Stimulated activated CD4-positive, alpha-beta T cell treated with anti-CD3 and anti-CD28 coated beads, Interleukin-15, amount 100 ng/mL, for 1 hour (primary cell): ENCODE results near the gene RBM38.
A peak's percentile ranks its signal among the peaks of the same experiment; 100 is the strongest.

Experiments
- DNase-seq, 2 donors: peaks; one replicate each; pipeline ENCODE4 v3.0.0-alpha.2; 2020; ENCODE audit warnings: low read depth in 1 of 2, low spot score in 1 of 2

Gene RBM38

GRCh38 chr20:57389695-57390603, 1.2 kb upstream of the RBM38 start:
- DNase-seq: peak in 1 of 2 donors; percentile 58

DNA sequence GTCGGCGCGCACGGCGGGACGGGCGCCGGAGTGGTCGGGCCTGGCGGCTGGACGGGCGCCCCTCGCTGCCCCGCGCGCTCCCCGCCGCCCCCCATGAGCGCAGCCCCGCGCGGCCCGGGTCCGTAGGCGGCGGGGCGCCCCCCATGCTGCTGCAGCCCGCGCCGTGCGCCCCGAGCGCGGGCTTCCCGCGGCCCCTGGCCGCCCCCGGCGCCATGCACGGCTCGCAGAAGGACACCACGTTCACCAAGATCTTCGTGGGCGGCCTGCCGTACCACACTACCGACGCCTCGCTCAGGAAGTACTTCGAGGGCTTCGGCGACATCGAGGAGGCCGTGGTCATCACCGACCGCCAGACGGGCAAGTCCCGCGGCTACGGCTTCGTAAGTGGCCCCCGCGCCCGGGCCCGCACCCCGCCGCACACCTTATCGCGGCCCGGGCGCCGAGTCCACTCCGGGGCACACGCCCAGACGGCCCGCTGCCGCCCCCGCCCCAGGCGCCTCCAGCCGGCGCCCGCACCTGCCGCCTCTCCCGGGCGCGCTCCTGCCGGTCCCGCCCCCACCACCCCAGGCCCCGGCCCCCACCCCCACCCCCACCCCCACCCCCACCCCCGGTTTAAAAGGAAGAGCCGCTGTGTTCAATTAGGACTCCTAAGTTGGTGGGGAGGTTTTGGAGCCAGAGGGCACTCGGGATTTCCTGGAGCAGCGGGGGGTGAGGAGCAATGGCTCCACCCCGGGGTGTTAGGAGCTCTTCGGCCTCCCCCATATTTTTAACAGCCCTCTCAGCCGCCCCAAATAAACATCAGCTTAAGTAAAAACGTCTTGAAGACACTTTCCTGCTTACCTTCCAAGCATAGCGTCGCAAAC, 474 bp downstream of the RBM38 start:
- no peak for DNase-seq

DNA sequence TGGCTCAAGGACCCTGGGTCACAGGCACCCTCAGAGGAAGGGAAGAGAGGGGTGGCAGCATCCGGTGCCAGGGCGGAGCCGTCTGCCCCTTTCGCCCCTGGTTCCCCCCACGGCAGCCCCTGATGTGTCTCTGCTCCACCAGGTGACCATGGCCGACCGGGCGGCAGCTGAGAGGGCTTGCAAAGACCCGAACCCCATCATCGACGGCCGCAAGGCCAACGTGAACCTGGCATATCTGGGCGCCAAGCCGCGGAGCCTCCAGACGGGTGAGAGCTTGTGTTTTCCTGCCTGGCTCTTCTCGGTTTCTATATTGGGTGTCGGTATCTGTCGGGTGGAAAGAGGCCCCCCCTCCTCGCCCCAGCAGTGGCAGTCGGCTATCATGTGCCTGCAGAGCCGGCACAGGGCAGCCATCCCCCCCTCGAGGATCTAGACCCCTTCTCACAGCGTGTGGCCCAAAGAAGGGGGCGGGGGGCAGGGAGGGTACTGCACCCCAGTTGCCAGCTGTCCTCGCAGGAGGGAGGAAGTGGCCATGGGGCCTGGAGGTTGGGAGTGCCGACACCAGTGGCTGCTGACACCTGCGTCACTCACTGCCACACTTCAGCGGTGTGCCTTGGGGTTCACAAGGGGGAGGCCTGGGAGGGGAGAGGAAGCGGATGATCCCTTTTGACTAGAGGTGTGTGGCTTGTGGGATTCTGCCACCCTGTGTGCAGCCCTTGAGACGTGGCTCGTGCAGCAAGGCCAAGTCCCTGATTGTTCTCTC, 1.5 kb downstream of the RBM38 start:
- peak; percentile 49 to 62 for DNase-seq

GRCh38 chr20:57393321-57394120, 2.3 kb downstream of the RBM38 start:
- no peak for DNase-seq

GRCh38 chr20:57394121-57395082, 3.2 kb downstream of the RBM38 start:
- DNase-seq: no peak

DNA sequence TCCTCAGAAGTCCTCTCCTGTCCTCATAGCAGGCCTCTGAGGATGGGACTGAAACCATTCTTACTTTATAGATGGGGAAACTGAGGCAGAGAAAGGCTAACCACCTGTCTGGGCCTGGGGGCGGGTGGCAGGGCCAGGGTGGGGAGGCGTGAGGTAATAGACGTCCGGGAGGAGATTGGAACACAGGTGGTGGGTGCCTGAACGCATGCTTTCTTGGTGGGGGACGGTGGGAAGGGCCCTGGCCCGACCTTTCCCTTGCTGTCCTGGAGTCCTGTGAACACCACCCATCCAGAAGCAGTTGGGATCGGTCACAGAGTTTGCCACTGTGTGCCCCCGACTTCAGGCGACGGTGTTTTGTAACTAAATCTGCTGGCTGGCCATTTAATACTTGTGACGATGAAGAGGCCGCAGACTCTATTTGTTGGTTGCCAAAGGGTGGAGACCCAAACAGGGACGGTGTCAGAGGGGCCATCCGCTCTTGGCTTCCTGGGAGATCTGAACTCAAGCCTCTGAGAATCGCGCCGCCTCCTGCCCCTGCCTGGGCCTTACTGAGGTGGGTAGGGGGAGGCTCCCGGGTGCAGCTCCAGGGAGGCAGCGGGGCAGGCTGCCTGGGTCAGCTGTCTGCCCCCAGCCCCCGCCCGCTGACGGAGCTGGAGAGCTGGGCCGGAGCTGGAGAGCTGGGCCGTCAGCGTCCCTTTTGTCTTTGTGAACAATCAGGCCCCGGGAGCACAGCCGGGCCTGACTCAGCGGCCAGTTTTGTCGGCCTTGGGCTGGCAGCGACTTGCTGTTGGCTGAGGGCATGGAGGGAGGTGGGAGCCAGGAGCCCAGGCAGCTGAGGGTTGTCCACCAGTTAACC, 4.1 kb downstream of the RBM38 start:
- DNase-seq: no peak

GRCh38 chr20:57396212-57396983, 5.2 kb downstream of the RBM38 start:
- DNase-seq: no peak

DNA sequence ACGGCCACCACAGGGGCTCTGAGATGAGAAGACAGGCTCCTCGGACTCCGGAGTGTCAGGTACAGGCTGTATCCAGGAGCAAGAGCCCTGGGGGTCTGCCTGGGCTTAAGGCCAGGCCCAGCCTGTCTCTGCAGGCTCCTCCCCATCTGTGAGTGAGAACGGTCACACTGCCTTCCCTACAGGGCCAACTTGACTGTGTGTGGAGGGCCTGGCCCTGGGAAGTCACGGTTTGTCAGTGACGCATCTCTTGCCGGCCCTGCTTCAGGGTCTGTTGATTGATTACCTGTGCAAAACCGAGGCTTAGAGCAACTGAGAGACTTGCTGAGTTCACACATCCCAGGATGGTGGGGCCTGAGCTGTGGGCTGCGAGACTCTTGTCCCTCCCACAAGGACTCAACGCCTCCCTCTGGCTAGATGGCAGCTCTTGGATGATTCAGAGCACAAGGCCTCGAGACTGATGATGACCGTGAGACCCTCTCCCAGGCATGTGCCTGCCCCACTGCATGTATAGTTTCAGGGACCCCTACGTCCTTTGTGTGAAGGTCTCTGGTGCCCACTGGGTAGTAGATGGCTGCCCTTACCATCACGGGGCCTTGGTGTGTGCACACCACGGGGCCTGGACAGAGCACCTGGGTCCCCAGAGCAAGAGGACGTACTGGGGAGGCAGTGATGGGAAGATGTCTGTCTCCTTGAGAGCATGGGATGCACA, 5.9 kb downstream of the RBM38 start:
- DNase-seq: no peak

- peak in 1 of 2 donors; percentile 40 for DNase-seq
Observed at GRCh38 chr20:57397693-57398108, 6.5 kb downstream of the RBM38 start.

DNA sequence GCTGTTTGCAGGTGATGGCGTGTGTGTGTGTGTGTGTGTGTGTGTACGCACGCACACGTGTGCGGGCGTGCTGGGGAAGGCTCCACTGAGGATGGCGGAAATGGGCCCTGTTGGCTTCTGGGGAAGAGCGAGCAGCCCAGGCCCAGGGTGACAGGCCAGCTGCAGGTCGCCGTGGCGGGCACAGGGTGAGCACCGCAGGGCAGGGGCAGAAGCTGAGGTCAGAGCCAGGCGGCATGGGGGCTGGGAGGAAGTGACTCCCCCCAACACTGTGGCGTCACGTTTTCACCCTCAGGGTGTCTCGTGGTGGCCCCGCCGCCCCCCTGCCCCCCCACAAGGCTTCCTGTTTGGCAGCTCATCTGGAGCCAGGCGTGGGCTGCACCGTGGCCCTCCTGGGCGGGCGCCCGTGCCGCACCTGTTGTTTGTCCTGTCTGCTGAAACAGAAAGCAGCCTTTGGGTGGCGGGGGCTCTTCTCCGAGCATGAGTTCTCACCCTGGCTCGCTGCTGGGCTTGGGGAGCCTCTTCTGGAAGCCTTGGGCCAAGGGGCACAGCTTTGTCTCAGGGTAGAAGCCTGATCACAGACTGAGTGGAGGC, 7.1 kb downstream of the RBM38 start:
- peak; percentile 77 to 80 for DNase-seq

GRCh38 chr20:57398901-57399535, 7.8 kb downstream of the RBM38 start:
- no peak for DNase-seq

DNA sequence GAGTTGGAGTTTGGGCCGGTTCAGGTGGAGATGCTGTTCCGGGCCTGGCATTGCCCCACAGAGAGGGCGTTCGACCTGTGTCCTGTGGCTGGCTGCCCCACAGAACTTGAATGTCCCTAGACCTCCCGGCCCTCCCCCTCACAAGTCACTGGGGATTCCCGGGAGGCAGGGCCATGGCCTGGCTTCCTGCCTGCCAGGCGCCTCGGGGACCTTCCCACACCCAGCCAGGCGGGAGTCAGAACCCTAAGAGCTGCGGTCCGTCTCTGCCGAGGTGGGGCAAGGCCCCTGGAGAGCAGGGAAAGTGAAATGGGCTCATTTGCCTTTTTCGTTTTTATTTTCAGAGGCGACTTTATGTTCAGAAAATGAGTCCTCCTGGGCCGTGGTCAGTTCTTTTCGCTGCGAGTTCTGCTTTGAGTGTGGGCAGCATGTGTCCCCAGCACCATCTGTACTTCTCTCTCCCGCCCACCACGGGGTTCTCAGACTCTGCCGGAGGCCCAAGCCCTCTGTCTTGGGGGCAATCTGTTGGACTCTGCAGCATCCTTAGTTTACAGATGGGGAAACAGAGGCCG, 8.5 kb downstream of the RBM38 start:
- DNase-seq: no peak

DNA sequence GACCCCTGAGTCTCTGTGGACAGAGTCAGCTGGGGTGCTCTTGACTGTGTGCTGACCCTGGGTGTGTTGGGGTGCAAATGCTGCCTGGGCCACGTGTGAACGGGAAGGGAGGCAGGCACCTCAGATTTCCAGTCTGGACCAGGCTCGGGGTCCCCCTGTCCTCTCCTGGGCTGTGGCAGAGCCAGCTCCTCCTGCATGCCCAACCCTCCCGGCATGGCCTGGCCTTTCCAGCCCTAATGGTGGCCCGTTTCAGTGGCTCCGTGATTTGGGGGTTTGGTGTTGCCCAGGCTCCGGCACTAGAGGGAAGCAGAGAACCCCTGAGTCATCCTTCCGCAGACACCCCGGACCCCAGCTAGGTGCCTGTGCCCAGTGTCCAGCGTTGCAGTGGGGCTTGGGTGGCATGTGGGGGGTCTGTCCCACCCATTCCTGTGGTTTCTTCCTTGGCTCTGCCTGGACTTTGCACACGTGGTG, 9.1 kb downstream of the RBM38 start:
- DNase-seq: no peak

GRCh38 chr20:57400821-57401564, 9.8 kb downstream of the RBM38 start:
- no peak for DNase-seq

- no peak for DNase-seq
Observed at GRCh38 chr20:57401565-57401918, 10.3 kb downstream of the RBM38 start.
